Heart left ventricle (tissue), 16 donors: ENCODE data around the gene HOXB4. TPM values are rescaled to one million over a fixed set of nuclear protein-coding genes. Genes with fewer than 3 reads are reported as not detected.

ENCODE experiments used
- ATAC-seq, 4 donors: fragments of 200-7000 bp; cut with Tn5 transposase; one replicate each; pipeline ENCODE4 v1.9.1; 2020 to 2022; ENCODE audit warnings: moderate library complexity in 4 of 4, mild to moderate bottlenecking in 3 of 4, moderate number of reproducible peaks in 1 of 4
- DNase-seq, 5 donors: peaks; one replicate each; pipeline ENCODE4 v3.0.0-alpha.2; 2020
- H3K27ac ChIP-seq, 12 donors: fragments of 200-600 bp; sonication (generic) in 4 of 12; one replicate each; pipeline versions ENCODE4 v1.5.0 to v1.8.0; 2016 to 2022; ENCODE audit warnings: mild to moderate bottlenecking in 2 of 12
- H3K27me3 ChIP-seq, 9 donors: fragments of 200-600 bp; sonication (generic) in 2 of 9; one replicate each; pipeline versions ENCODE4 v1.5.1 to v1.8.0; 2016 to 2022; ENCODE audit warnings: mild to moderate bottlenecking in 3 of 9
- H3K36me3 ChIP-seq, 9 donors: fragments of 200-600 bp; sonication (generic) in 2 of 9; one replicate each; pipeline versions ENCODE4 v1.5.0 to v1.8.0; 2018 to 2022; ENCODE audit warnings: mild to moderate bottlenecking in 2 of 9
- H3K4me1 ChIP-seq, 12 donors: fragments of 200-600 bp; sonication (generic) in 4 of 12; one replicate each; pipeline versions ENCODE4 v1.5.0 to v1.8.0; 2016 to 2022; ENCODE audit warnings: mild to moderate bottlenecking in 3 of 12
- H3K4me3 ChIP-seq, 12 donors: fragments of 200-600 bp; sonication (generic) in 4 of 12; one replicate each; pipeline versions ENCODE4 v1.5.0 to v1.8.0; 2017 to 2022; ENCODE audit warnings: mild to moderate bottlenecking in 9 of 12, moderate library complexity in 4 of 12
- H3K9me3 ChIP-seq, 12 donors: fragments of 200-600 bp; sonication (generic) in 4 of 12; one replicate each; pipeline versions ENCODE4 v1.5.0 to v1.8.0; 2016 to 2022; ENCODE audit warnings: mild to moderate bottlenecking in 1 of 12
- POLR2A ChIP-seq, 2 donors: fragments of 450-650 bp; IDR thresholded peaks; one replicate each; pipeline ENCODE4 v1.6.1; 2017; ENCODE audit warnings: antibody characterized with exemption in 2 of 2, mild to moderate bottlenecking in 2 of 2, moderate library complexity in 2 of 2
- WGBS, 4 donors: extraction: QIAGEN DNeasy Blood & Tissue Kit in 2 of 4; methylation state at CpG; one replicate each; pipeline versions ENCODE4 v1.1.5 to v1.1.7; 2013 to 2018; 5-methylcytosine and 5-hydroxymethylcytosine counted together
- intact Hi-C, 10 donors: fragments of 100-400 bp; cut with DNase I; formaldehyde crosslinking; loops; one replicate each; pipeline versions ENCODE4 v1.11.1 to v1.14.2; 2022
- polyA plus RNA-seq, 2 donors: library from polyadenylated mRNA; stranded (reverse); fragments of 200-250 nt; gene quantifications; one replicate each; pipeline ENCODE4 v1.2.3, GENCODE V29; 2013
- total RNA-seq, 9 donors: library from RNA; depleted of rRNA in 2 of 9; stranded (reverse); fragments of >200 nt in 2 of 9; fragmentation: NEBNext Ultra II Directional in 3 of 9; extraction: Animal tissue kit (Norgen Biotek cat#: 25700) in 3 of 9; gene quantifications; one replicate each; pipeline versions ENCODE4 v1.1.0 to v1.2.4, GENCODE V29; 2016 to 2023
- TF ChIP-seq, protein P1 (sequence below), 12 donors: fragments of 200-600 bp; sonication (generic) in 4 of 12; IDR thresholded peaks; one replicate each; pipeline versions ENCODE4 v1.5.0 to v1.8.0; 2018 to 2022; ENCODE audit warnings: antibody characterized with exemption in 12 of 12, mild to moderate bottlenecking in 5 of 12
- donor health status: ischemic (EF 13 %, LVEDD 7.1; RV severe dilation, severe dysfunction).
- donor health status: healthy with polysubstance abuse.
- donor health status: DM: no; HTN: yes; CAD: no.
- donor health status: DM: no; HTN: no; CAD: no.
- donor health status: ischemic (EF 25% LVEDD 6.9; RV normal size, moderate dysfunction).
- donor health status: ischemic (EF 25% LVEDD 5.7; RV mildly dilated, moderate dysfunction).
- donor health status: healthy.
- donor health status: DM: yes; HTN: yes; CAD: no.
- donor health status: ischemic (EF 35%, LVEDD 5.7; RV mildly dilated, moderate dysfunction).
- donor health status: nonischemic (EF 11% LVEDD 7.7; RV severe dilation, severe dysfunction).
- donor health status: DM: yes; HTN: yes; CAD: no.
- donor health status: PGD.
- donor health status: ischemic (EF 29% LVEDD 5.4; RV normal size, mild dysfunction).
- donor health status: nonischemic (EF 23%, LVEDD 6.1; RV moderate dilation, normal function).

Gene HOXB4
- total and polyA plus RNA-seq, 11 donors = 0.27 to 2.8 (median 0.59) TPM; not detected in 1

- ATAC-seq (no peak), DNase-seq (no peak)
- WGBS, 4 donors = 47 to 68% (median 54%) methylated on average over 3 of the region's 3 CpGs
- Histone ChIP-seq H3K9me3 (no peaks in the 10 kb centered on the region), H3K27ac (peak overlapping the region in 1 of 12 donors; percentile 97), H3K4me3 (no peak overlapping the region), H3K36me3 (no peaks in the 10 kb centered on the region), H3K27me3 (peaks cover 61 to 100% (median 96%) of the 10 kb centered on the region in 9 donors), H3K4me1 (peaks cover 0 to 48% (median 15%) of the 10 kb centered on the region in 12 donors)
- intact Hi-C loops = no loop called here
- TF ChIP-seq, protein P1, sequence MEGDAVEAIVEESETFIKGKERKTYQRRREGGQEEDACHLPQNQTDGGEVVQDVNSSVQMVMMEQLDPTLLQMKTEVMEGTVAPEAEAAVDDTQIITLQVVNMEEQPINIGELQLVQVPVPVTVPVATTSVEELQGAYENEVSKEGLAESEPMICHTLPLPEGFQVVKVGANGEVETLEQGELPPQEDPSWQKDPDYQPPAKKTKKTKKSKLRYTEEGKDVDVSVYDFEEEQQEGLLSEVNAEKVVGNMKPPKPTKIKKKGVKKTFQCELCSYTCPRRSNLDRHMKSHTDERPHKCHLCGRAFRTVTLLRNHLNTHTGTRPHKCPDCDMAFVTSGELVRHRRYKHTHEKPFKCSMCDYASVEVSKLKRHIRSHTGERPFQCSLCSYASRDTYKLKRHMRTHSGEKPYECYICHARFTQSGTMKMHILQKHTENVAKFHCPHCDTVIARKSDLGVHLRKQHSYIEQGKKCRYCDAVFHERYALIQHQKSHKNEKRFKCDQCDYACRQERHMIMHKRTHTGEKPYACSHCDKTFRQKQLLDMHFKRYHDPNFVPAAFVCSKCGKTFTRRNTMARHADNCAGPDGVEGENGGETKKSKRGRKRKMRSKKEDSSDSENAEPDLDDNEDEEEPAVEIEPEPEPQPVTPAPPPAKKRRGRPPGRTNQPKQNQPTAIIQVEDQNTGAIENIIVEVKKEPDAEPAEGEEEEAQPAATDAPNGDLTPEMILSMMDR (IDR thresholded peaks at IDR 0.05) = no peak
These were observed 5.6 kb upstream of the HOXB4 start for GRCh38 chr17:48583708-48584222.

DNA sequence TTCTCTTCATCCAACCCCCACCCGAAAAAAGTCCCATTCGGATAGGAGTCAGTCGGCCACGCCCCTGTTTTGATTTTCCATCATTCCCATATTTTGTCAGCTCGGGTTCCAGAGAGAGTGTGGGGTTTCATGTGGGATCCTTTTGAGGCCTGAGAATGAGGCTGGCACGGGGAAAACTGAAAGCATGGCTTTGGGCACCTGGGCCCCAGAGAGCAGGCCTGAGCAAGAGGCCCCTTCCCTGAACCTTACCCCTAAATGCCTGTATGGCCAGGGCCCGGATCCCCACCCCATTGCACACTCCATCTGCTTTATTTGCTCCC is 4.6 kb upstream of the HOXB4 start:
- H3K36me3 ChIP-seq = no peaks in the 10 kb centered on the region
- DNase-seq = no peak
- TF ChIP-seq, protein P1 (IDR thresholded peaks at IDR 0.05) = no peak
- no peak for TF ChIP-seq POLR2A (IDR thresholded peaks at IDR 0.05)
- H3K4me3 ChIP-seq = peak overlapping the region in 2 of 12 donors; percentile 51
- peaks cover 65 to 100% (median 95%) of the 10 kb centered on the region in 9 donors for H3K27me3 ChIP-seq
- 34 to 40% (median 36%) methylated on average over 7 of the region's 7 CpGs for WGBS, 4 donors
- no peak for ATAC-seq
- H3K27ac ChIP-seq = peak overlapping the region in 8 of 12 donors; percentile 54 to 97 (median 74)
- intact Hi-C loops = no loop called here
- H3K9me3 ChIP-seq = no peaks in the 10 kb centered on the region
- peaks cover 0 to 49% (median 16%) of the 10 kb centered on the region in 12 donors for H3K4me1 ChIP-seq

DNA sequence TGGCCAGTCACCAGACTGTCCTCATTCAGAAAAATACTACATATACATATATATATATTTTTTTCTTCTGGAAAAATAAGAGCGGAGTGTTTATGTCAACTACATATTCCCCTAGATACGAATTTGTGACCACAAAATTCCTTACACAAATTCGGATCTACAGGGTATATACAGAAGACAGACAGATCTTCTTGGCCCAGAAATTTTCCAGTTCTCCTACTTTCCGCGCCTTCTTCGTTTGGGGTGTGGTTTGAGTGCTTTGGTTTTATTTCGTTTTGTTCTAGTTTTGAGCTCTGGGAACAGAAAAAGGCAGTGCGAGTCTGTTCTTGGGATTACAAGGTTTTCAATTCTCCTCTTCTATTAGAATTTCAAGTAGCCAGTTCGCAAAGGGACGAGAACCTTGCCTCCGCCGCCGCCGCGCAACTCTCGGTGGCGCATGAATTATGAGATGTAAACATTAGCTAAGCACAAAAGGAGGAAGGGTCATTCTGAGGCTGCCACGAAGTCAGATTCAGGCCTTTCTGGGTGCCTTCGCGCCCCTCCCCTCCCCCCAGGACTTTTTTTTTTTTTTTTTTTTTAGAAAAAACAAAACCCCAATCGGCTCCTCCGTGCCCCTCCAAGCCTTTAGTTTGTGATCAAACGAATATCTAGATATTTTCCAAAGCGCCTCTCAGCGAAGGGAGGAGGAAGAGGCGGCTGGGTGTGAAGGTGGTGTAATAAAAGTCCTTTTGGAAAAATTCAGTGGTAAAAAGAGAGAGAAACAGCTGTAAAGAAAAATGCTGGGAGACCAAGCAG is 1.8 kb upstream of the HOXB4 start:
- DNase-seq = no peak
- no peak for ATAC-seq
- Histone ChIP-seq H3K27ac (peak overlapping the region in 6 of 12 donors; percentile 27 to 97 (median 62)), H3K27me3 (peaks cover 66 to 100% (median 96%) of the 10 kb centered on the region in 9 donors), H3K4me1 (peaks cover 0 to 41% (median 7%) of the 10 kb centered on the region in 12 donors), H3K9me3 (no peaks in the 10 kb centered on the region), H3K36me3 (no peaks in the 10 kb centered on the region), H3K4me3 (peak overlapping the region in 1 of 12 donors; percentile 61)
- 13 to 42% (median 32%) methylated on average over 26 of the region's 26 CpGs for WGBS, 4 donors
- TF ChIP-seq, protein P1 (IDR thresholded peaks at IDR 0.05) = no peak
- TF ChIP-seq POLR2A (IDR thresholded peaks at IDR 0.05) = no peak
- intact Hi-C loops = loop anchor here in 3 of 10 donors (2.0 to 5.0 kb wide), 2 partner anchors 15 to 38 kb away; no protein-coding TSS in a partner anchor

DNA sequence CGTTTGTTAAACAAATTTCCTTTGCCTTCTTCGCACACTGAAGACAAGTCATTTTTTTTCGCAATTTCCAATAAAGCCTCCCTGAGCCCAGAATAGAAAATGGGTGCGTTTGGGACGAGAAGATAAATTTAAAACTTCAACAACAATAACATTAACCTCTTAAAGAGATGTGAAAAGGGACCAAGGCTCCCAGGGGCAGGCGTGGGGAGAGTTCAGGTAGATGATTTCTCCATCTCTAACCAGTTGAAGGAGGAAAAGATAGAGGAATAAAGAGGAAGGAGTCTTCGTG is 1.3 kb upstream of the HOXB4 start:
- Histone ChIP-seq H3K27ac (peak overlapping the region in 6 of 12 donors; percentile 27 to 97 (median 62)), H3K9me3 (no peaks in the 10 kb centered on the region), H3K27me3 (peaks cover 69 to 100% (median 96%) of the 10 kb centered on the region in 9 donors), H3K4me1 (peaks cover 0 to 39% (median 5%) of the 10 kb centered on the region in 12 donors), H3K36me3 (no peaks in the 10 kb centered on the region), H3K4me3 (peak overlapping the region in 5 of 12 donors; percentile 19 to 61 (median 52))
- intact Hi-C loops = loop anchor here in 3 of 10 donors (2.0 to 5.0 kb wide), 2 partner anchors 15 to 37 kb away; no protein-coding TSS in a partner anchor
- WGBS, 4 donors = 15 to 27% (median 17%) methylated on average over 7 of the region's 7 CpGs
- no peak for DNase-seq
- ATAC-seq = no peak
- TF ChIP-seq POLR2A (IDR thresholded peaks at IDR 0.05) = no peak
- TF ChIP-seq, protein P1 (IDR thresholded peaks at IDR 0.05) = no peak
